Colonic mucosa (tissue), 4 donors: ENCODE data around the gene ZNF536. TPM values are rescaled to one million over a fixed set of nuclear protein-coding genes. Genes with fewer than 3 reads are reported as not detected.
"Not testable (repeated sequence)": the region's sequence is repeated elsewhere in the genome, so short reads cannot be mapped to it uniquely, and the experiment has no call there.

Experiments
- DNase-seq: peaks from one replicate; pipeline ENCODE4 v3.0.0-alpha.2; 2020
- H3K27ac ChIP-seq: fragments of 200-600 bp; one replicate; pipeline ENCODE4 v1.8.0; 2021
- H3K27me3 ChIP-seq: fragments of 200-600 bp; one replicate; pipeline ENCODE4 v1.8.0; 2021
- H3K36me3 ChIP-seq: fragments of 200-600 bp; one replicate; pipeline ENCODE4 v1.8.0; 2021
- H3K4me1 ChIP-seq: fragments of 200-600 bp; one replicate; pipeline ENCODE4 v1.8.0; 2021; ENCODE audit warnings: mild to moderate bottlenecking
- H3K4me3 ChIP-seq: fragments of 200-600 bp; one replicate; pipeline ENCODE4 v1.8.0; 2021
- H3K9ac ChIP-seq, 2 donors: one replicate each; pipeline ENCODE4 v1.7.0; 2013; ENCODE audit warnings: control low read depth in 2 of 2, low read depth in 2 of 2, low read length in 2 of 2
- H3K9me3 ChIP-seq: fragments of 200-600 bp; one replicate; pipeline ENCODE4 v1.8.0; 2021
- CTCF ChIP-seq: fragments of 200-600 bp; IDR thresholded peaks from one replicate; pipeline ENCODE4 v1.8.0; 2022; ENCODE audit warnings: antibody characterized with exemption, mild to moderate bottlenecking
- intact Hi-C: fragments of 100-400 bp; cut with DNase I; formaldehyde crosslinking; loops from one replicate; pipeline ENCODE4 v1.14.1; 2022
- total RNA-seq, 2 donors: library from RNA; stranded (reverse); fragmentation: NEBNext Ultra II Directional in 1 of 2; extraction: Animal tissue kit (Norgen Biotek cat#: 25700) in 1 of 2; gene quantifications; one replicate each; pipeline ENCODE4 v1.2.1, GENCODE V29; 2021
- donor health status: healthy.
- donor health status: DM: no; HTN: no; CAD: no.
- donor health status: DM: no; HTN: no; CAD: no.

The ZNF536 gene
- total RNA-seq, 2 donors from 2014 or later: 1.3 to 1.4 TPM

- no peaks in the 10 kb centered on the region for H3K9me3 ChIP-seq
- H3K4me1 ChIP-seq: no peaks in the 10 kb centered on the region
- H3K36me3 ChIP-seq: no peaks in the 10 kb centered on the region
- no peak for DNase-seq
- H3K4me3 ChIP-seq: no peak overlapping the region
- intact Hi-C loops: no loop called here
- H3K27ac ChIP-seq: no peak overlapping the region
- no peaks in the 10 kb centered on the region for H3K27me3 ChIP-seq
- H3K9ac ChIP-seq: no peak overlapping the region
- no peak for TF ChIP-seq CTCF
Observed at GRCh38 chr19:30490760-30491159, 118.6 kb downstream of the ZNF536 start.

- intact Hi-C loops: no loop called here
- H3K9me3 ChIP-seq: no peaks in the 10 kb centered on the region
- DNase-seq: no peak
- H3K27me3 ChIP-seq: no peaks in the 10 kb centered on the region
- no peaks in the 10 kb centered on the region for H3K36me3 ChIP-seq
- no peak overlapping the region for H3K9ac ChIP-seq
- no peaks in the 10 kb centered on the region for H3K4me1 ChIP-seq
- TF ChIP-seq CTCF: no peak
- no peak overlapping the region for H3K4me3 ChIP-seq
- no peak overlapping the region for H3K27ac ChIP-seq
Observed at GRCh38 chr19:30492586-30493270, 120.5 kb downstream of the ZNF536 start.

- TF ChIP-seq CTCF: no peak
- no peaks in the 10 kb centered on the region for H3K27me3 ChIP-seq
- no peak overlapping the region for H3K4me3 ChIP-seq
- no peaks in the 10 kb centered on the region for H3K4me1 ChIP-seq
- no peaks in the 10 kb centered on the region for H3K36me3 ChIP-seq
- no peak for DNase-seq
- intact Hi-C loops: no loop called here
- no peak overlapping the region for H3K27ac ChIP-seq
- H3K9ac ChIP-seq: no peak overlapping the region
- H3K9me3 ChIP-seq: no peaks in the 10 kb centered on the region
Observed at GRCh38 chr19:30497034-30497433, 124.8 kb downstream of the ZNF536 start.

GRCh38 chr19:30498085-30498484 is 125.9 kb downstream of the ZNF536 start:
- DNase-seq, H3K9ac ChIP-seq, H3K27me3 ChIP-seq, H3K4me1 ChIP-seq, intact Hi-C loops, H3K36me3 ChIP-seq, H3K27ac ChIP-seq, H3K9me3 ChIP-seq, H3K4me3 ChIP-seq: not testable (repeated sequence)

GRCh38 chr19:30498707-30499106 is 126.5 kb downstream of the ZNF536 start:
- no peak for TF ChIP-seq CTCF
- no peak for DNase-seq
- no peak overlapping the region for H3K4me3 ChIP-seq
- H3K27me3 ChIP-seq: no peaks in the 10 kb centered on the region
- no peaks in the 10 kb centered on the region for H3K9me3 ChIP-seq
- H3K27ac ChIP-seq: no peak overlapping the region
- intact Hi-C loops: no loop called here
- H3K36me3 ChIP-seq: no peaks in the 10 kb centered on the region
- H3K9ac ChIP-seq: no peak overlapping the region
- H3K4me1 ChIP-seq: no peaks in the 10 kb centered on the region

GRCh38 chr19:30504272-30504671 is 132.1 kb downstream of the ZNF536 start:
- intact Hi-C loops: no loop called here
- TF ChIP-seq CTCF: no peak
- Histone ChIP-seq H3K4me3 (no peak overlapping the region), H3K36me3 (no peaks in the 10 kb centered on the region), H3K9me3 (no peaks in the 10 kb centered on the region), H3K4me1 (no peaks in the 10 kb centered on the region), H3K9ac (no peak overlapping the region), H3K27ac (no peak overlapping the region), H3K27me3 (no peaks in the 10 kb centered on the region)
- DNase-seq: no peak
